ENCODE results near the gene RBM43.
"Not testable (repeated sequence)": the region's sequence is repeated elsewhere in the genome, so short reads cannot be mapped to it uniquely, and the experiment has no call there.

Gene RBM43

GRCh38 chr2:151261231-151261976 lies at the start of gene RBM43:
Gene RBM43, minus strand, starts transcription at chr2:151261863. Its CDS starts 136 bp downstream, at chr2:151261727.
- DNase-seq (ENCODE audit: low spot score): peak; percentile 96

GRCh38 chr2:151310313-151310712 lies 48.6 kb upstream of the RBM43 start:
- not testable (repeated sequence) for DNase-seq (ENCODE audit: low spot score)

- DNase-seq (ENCODE audit: low spot score): peak; percentile 85
These were observed 45.0 kb upstream of the RBM43 start for GRCh38 chr2:151306621-151307020.

GRCh38 chr2:151305129-151305691 lies 43.5 kb upstream of the RBM43 start:
- no peak for DNase-seq (ENCODE audit: low spot score)

GRCh38 chr2:151302879-151303278 lies 41.2 kb upstream of the RBM43 start:
- peak; percentile 77 for DNase-seq (ENCODE audit: low spot score)

- DNase-seq (ENCODE audit: low spot score): no peak
These were observed 40.7 kb upstream of the RBM43 start for GRCh38 chr2:151302404-151302803.

GRCh38 chr2:151299920-151300539 lies 38.4 kb upstream of the RBM43 start:
- peak; percentile 28 for DNase-seq (ENCODE audit: low spot score)

GRCh38 chr2:151297882-151298281 lies 36.2 kb upstream of the RBM43 start:
- no peak for DNase-seq (ENCODE audit: low spot score)

GRCh38 chr2:151295926-151296325 lies 34.3 kb upstream of the RBM43 start:
- DNase-seq (ENCODE audit: low spot score): not testable (repeated sequence)

GRCh38 chr2:151292546-151292945 lies 30.9 kb upstream of the RBM43 start:
- no peak for DNase-seq (ENCODE audit: low spot score)

- DNase-seq (ENCODE audit: low spot score): no peak
These were observed 30.5 kb upstream of the RBM43 start for GRCh38 chr2:151292141-151292540.

- no peak for DNase-seq (ENCODE audit: low spot score)
These were observed 29.6 kb upstream of the RBM43 start for GRCh38 chr2:151291224-151291623.

GRCh38 chr2:151289972-151290866 lies 28.6 kb upstream of the RBM43 start:
- peak; percentile 59 for DNase-seq (ENCODE audit: low spot score)

GRCh38 chr2:151287513-151288250 lies 26.0 kb upstream of the RBM43 start:
- DNase-seq (ENCODE audit: low spot score): no peak

GRCh38 chr2:151282401-151282800 lies 20.7 kb upstream of the RBM43 start:
- DNase-seq (ENCODE audit: low spot score): no peak

GRCh38 chr2:151280271-151280670 lies 18.6 kb upstream of the RBM43 start:
- DNase-seq (ENCODE audit: low spot score): no peak

- DNase-seq (ENCODE audit: low spot score): no peak
These were observed 16.8 kb upstream of the RBM43 start for GRCh38 chr2:151278487-151278886.

GRCh38 chr2:151277067-151277466 lies 15.4 kb upstream of the RBM43 start:
- no peak for DNase-seq (ENCODE audit: low spot score)

- DNase-seq (ENCODE audit: low spot score): no peak
These were observed 13.6 kb upstream of the RBM43 start for GRCh38 chr2:151275291-151275690.

- no peak for DNase-seq (ENCODE audit: low spot score)
These were observed 10.2 kb upstream of the RBM43 start for GRCh38 chr2:151271824-151272223.

GRCh38 chr2:151269798-151270568 lies 8.3 kb upstream of the RBM43 start:
- no peak for DNase-seq (ENCODE audit: low spot score)
